Measurements from ENCODE around the gene GPR146.
A peak's percentile ranks its signal among the peaks of the same experiment; 100 is the strongest.

Gene GPR146

DNA sequence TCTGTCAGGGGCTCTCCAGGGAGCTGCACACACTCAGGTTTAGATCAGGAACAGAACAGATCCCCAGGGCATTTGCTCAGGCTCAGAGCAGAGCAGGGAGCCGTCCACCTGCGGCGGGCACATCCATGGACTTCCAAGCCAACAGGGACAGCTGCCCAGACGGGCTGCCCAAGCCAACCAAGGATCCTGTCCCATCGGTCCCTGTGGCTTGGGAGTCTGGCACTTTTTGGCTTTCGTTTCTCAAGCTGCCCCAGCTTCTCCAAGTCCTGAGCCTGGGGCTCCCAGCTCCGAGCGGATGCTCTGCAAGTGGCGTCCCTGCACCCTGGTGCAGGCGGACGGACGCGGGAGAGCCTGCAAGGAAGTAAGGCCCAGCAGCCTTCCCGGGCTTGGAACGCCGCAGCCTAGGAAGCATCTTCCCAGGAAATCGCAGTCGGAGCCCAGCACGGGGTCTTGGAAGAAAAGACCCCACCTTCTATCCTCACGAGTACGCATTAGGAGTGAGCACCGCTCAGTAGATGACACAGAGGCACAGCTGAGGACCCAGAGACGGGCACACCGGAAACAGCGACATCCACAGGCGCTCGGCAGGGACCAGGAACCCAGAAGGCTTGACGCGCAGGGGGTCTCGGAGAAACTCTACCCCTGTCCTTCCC lies 6.0 kb downstream of the GPR146 start:
- no peak for ATAC-seq (replicated peaks)
- peaks cover under 1% of the 10 kb centered on the region for H3K36me3 Mint-ChIP-seq (ENCODE audit: insufficient read depth)
- no peak overlapping the region for H3K27ac Mint-ChIP-seq
- no peaks in the 10 kb centered on the region for H3K27me3 Mint-ChIP-seq
- no peak overlapping the region for H3K4me3 Mint-ChIP-seq
- H3K9me3 Mint-ChIP-seq: no peaks in the 10 kb centered on the region
- DNase-seq: no peak
- peaks cover 9 to 40% of the 10 kb centered on the region in 2 donors for H3K4me1 Mint-ChIP-seq (ENCODE audit: low read depth in 2 of 2)

DNA sequence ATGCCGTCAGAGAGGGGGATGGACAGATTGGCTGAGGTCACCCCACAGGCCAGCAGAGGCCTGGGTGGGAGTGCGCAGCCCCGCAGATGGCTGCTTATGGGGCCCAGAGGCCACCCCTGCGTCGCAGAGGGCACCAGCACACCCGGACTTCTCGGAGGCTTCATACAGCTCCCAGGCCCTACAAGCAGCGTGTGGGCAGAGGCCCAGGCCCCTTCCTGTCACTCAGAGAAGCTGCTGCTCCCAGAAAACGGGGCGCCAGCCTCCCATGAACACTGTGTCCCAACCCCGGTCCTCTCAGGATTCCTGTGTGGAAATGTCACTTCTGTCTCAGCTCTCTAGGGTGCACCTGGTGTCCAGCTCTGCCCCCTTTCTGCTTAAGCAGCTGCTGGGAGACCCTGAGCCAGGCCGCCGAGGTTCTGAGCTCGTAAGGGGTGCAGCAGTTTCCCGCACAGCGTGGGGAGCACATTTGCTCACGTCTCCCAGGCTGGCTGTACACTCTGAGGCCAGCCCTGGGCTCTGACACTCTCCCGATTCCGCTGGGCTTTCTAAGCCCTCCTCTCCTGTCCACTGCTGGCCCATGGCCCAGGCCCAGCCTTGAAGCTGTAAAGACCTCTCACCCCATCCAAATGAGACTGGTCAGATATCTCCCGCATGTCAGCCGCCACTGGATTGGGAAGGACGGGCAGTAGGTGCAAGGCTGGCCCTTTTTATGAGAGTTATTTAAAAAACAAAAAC lies 6.8 kb downstream of the GPR146 start:
- Mint-ChIP-seq H3K27me3 (no peaks in the 10 kb centered on the region), H3K27ac (peak overlapping the region in 1 of 2 donors; percentile 29), H3K4me3 (no peak overlapping the region), H3K9me3 (no peaks in the 10 kb centered on the region), H3K36me3 (ENCODE audit: insufficient read depth) (no peaks in the 10 kb centered on the region), H3K4me1 (ENCODE audit: low read depth in 2 of 2) (peaks cover 4 to 33% of the 10 kb centered on the region in 2 donors)
- DNase-seq (no peak), ATAC-seq (replicated peaks) (no peak)

DNA sequence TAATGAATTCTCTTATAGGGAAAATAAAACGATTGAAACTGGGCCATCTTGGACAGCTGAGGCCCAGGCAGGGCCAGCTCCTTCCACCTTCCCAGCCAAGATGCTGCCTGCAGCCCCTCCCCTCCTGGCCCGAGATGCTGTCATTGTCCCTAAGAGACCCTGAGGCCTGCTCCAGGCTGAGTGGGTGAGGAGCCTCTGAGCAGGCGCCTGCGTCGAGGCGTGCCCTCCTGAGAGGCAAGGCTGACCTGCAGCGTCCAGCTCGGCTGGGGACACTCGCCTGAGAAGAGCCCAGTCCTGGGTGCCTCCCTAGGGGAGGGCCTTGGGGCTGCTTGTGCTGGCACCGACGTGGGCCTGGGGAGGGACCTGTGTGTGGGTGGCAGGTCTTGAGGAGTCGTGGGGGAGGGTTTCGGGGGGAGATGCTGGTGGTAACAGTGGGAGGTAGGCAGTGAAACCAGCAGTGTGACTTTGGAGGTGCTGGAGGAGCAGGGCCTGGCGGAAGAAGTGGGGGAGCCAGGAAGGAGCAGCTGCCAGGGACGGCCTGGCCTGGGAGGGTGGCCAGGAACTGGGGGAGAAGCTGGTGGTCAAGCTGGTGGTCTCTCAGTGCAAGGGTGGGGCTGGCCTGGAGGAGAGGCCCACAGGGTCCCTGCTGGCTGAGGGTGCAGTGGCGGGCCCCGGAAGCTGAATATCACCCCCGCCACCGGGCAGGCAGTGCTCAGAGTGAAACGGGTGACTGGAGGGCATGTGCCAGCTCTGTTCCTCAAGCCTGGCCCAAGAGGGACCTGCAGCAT lies 7.9 kb downstream of the GPR146 start:
- no peak for ATAC-seq (replicated peaks)
- no peaks in the 10 kb centered on the region for H3K27me3 Mint-ChIP-seq
- DNase-seq: no peak
- no peaks in the 10 kb centered on the region for H3K9me3 Mint-ChIP-seq
- H3K27ac Mint-ChIP-seq: no peak overlapping the region
- H3K36me3 Mint-ChIP-seq (ENCODE audit: insufficient read depth): no peaks in the 10 kb centered on the region
- peaks cover 0 to 25% of the 10 kb centered on the region in 2 donors for H3K4me1 Mint-ChIP-seq (ENCODE audit: low read depth in 2 of 2)
- H3K4me3 Mint-ChIP-seq: no peak overlapping the region

DNA sequence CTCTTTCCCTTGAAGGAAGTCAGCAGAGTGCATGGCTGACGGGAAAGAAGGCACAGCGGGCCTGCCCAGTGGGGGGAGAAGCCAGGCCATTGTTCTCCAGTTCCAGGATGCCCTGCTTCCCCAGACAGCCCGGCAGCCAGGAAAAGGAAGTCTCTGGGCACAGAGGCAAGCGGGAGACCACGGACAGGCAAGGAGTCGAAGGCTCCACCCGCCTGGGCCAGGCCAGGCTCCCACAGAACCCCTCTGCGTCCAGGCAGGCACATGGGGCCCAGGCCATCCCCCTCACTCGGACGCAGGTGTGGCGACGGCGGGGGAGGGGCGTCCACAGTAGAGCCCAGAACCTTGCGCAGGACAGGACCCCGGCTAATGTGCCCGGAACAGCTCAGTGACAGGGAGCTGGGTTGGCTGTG lies 8.7 kb downstream of the GPR146 start:
- DNase-seq: no peak
- H3K4me3 Mint-ChIP-seq: no peak overlapping the region

DNA sequence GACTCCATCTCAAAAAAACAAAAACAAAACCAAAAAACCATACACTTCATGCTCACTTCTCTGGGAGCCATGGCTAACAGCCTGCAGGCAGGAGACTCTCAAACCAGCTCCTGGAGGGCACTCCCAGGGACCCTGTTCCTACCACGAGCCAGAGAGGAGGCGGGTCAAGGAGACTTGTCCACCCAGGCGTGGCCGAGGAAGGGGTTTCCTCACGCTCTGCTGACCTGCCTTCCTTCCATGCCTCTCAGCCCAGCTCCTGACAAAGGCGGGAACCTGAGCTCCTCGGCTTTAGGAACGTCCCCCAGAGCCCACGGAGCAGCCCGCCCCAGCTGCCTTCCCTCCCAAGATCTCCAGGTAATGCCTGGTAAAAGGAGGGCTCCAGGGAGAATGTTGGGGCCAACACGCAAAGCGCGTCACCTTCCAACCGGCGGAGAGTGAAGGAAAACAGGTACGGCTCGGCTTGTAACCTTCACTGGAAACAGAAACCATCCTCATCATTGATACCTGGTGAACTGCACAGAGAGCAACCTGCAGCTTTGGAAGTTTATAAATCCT lies 9.5 kb downstream of the GPR146 start:
- Mint-ChIP-seq H3K36me3 (ENCODE audit: insufficient read depth) (peaks cover 3% of the 10 kb centered on the region), H3K27ac (no peak overlapping the region), H3K4me1 (ENCODE audit: low read depth in 2 of 2) (peaks cover 0 to 19% of the 10 kb centered on the region in 2 donors), H3K4me3 (no peak overlapping the region), H3K27me3 (no peaks in the 10 kb centered on the region), H3K9me3 (no peaks in the 10 kb centered on the region)
- DNase-seq: no peak
- no peak for ATAC-seq (replicated peaks)

More for the DNA sequence above, 8.7 kb downstream of the GPR146 start:
- Mint-ChIP-seq H3K36me3 (ENCODE audit: insufficient read depth) (no peaks in the 10 kb centered on the region), H3K27me3 (no peaks in the 10 kb centered on the region), H3K27ac (no peak overlapping the region), H3K9me3 (no peaks in the 10 kb centered on the region), H3K4me1 (ENCODE audit: low read depth in 2 of 2) (peaks cover 0 to 23% of the 10 kb centered on the region in 2 donors)
- ATAC-seq (replicated peaks): no peak

DNA sequence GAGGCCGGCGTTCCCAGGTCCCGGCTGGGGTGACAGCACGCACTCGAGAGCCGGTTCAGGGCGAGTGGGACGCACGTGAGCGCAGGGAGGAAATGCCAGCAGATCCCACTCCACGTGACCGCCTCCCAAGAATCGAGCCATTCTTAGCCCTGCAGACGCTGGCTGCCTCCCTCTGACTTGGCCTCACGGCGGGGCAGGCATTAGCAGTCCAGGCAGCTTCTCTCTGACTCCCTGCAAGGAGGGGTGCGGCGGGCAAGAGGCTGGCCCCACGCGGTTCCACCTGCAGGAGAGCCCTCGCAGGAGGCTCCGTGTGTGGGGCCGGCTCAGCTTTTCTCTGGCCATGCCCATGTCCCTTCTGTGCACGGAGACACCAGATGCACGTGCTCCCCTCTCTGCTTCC lies 10.1 kb downstream of the GPR146 start:
- ATAC-seq (replicated peaks) (no peak), DNase-seq (no peak)
- Mint-ChIP-seq H3K27ac (no peak overlapping the region), H3K4me1 (ENCODE audit: low read depth in 2 of 2) (peaks cover 0 to 17% of the 10 kb centered on the region in 2 donors), H3K36me3 (ENCODE audit: insufficient read depth) (peaks cover 3% of the 10 kb centered on the region), H3K9me3 (no peaks in the 10 kb centered on the region), H3K27me3 (no peaks in the 10 kb centered on the region), H3K4me3 (no peak overlapping the region)

DNA sequence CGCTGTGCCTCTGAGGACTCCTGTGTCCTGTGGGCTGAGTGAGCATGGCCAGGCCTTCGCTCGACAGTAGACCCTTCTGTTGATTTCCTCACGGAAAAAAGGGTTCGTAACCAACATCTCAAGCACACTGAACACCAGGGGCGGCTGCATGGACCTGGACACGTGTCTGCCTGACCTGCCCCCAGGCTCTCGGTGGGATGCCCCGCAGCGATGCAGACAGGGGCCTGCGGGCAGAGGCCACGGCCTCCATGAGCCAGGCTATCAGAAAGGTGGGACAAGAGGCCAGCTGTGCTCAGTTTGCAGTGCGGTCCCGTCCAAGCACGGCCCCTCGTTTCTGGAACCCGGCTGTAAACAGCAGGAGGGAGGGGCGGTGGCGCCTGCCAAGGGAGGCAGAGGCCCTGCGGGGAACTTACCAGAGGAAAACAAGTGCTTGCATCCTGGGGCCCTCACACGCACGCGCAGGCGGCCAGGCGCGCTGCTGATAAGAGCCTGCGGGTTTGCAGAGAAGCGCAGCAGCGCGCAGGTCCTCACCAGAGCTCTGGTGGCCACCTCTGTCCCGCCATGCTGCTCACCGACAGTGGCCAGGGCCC lies 10.6 kb downstream of the GPR146 start:
- no peaks in the 10 kb centered on the region for H3K27me3 Mint-ChIP-seq
- DNase-seq: no peak
- H3K36me3 Mint-ChIP-seq (ENCODE audit: insufficient read depth): peaks cover 3% of the 10 kb centered on the region
- no peaks in the 10 kb centered on the region for H3K9me3 Mint-ChIP-seq
- peaks cover 0 to 17% of the 10 kb centered on the region in 2 donors for H3K4me1 Mint-ChIP-seq (ENCODE audit: low read depth in 2 of 2)
- no peak overlapping the region for H3K4me3 Mint-ChIP-seq
- H3K27ac Mint-ChIP-seq: no peak overlapping the region
- ATAC-seq (replicated peaks): no peak

DNA sequence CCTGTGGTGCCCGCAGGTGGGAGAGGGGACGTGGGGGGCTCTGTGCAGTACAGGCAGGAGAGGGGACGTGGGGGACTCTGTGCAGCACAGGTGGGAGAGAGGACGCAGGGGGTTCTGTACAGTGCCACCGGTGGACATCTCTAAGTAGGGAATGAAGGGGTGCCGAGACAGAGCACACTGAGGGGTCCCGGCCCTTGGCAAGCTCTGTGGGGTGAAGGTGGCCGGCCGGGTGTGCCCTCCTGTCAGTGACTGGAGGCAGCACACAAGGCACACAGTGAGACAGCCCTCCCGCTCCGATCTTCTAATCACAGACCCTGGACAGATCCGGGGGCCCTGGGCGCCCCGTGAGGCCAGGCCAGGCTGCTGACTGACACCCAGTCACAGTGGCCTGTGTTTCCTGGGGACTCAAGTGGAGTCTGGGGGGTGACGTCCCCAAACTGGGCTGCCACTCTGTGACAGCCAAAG lies 11.2 kb downstream of the GPR146 start:
- DNase-seq (no peak), ATAC-seq (replicated peaks) (no peak)
- H3K27me3 Mint-ChIP-seq: no peaks in the 10 kb centered on the region
- H3K4me3 Mint-ChIP-seq: no peak overlapping the region
- peaks cover 3% of the 10 kb centered on the region for H3K36me3 Mint-ChIP-seq (ENCODE audit: insufficient read depth)
- no peak overlapping the region for H3K27ac Mint-ChIP-seq
- H3K9me3 Mint-ChIP-seq: no peaks in the 10 kb centered on the region
- peaks cover 0 to 17% of the 10 kb centered on the region in 2 donors for H3K4me1 Mint-ChIP-seq (ENCODE audit: low read depth in 2 of 2)

DNA sequence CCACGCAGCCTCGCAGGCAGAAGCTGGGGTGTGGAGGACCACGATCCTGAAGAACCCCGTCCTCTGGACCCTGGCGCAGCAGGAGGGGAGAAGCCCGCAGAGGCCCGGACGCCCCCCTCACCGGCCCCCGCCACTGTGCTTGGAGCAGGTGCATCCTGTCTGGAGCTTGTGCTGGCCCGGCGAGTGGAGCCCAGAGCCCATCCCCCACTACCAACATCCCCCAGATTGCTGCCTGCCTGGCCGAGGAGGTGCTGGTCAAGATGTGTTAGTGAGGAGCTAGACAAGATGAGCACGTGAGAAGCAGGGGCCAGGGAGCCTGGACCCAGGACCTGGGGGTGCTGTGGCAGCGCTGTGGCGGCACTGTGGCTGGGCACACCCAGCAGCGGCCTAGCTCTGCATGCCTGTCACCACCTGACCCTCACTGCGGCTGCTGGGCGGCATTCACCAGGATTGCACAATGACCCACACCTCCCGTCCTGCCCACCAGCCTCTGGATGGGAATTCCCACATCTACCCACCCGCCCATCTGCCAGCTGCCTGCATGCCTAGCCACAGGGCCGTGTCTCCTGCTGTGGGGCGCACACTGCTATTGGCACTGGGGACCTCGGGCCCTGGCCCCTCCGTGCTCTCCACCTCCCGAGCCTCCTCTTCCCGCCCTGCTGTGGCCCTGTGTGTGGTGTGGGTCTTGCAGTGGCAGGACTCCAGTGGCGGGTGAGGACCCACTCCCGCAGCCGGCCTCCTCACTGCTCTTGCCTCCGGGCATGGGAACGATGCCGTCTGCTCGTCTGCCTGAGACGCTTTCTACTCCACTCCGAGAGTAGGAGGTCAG lies 11.8 kb downstream of the GPR146 start:
- no peaks in the 10 kb centered on the region for H3K9me3 Mint-ChIP-seq
- peaks cover 3% of the 10 kb centered on the region for H3K36me3 Mint-ChIP-seq (ENCODE audit: insufficient read depth)
- no peak for DNase-seq
- no peak overlapping the region for H3K27ac Mint-ChIP-seq
- no peak for ATAC-seq (replicated peaks)
- H3K4me1 Mint-ChIP-seq (ENCODE audit: low read depth in 2 of 2): peaks cover 0 to 17% of the 10 kb centered on the region in 2 donors
- no peak overlapping the region for H3K4me3 Mint-ChIP-seq
- H3K27me3 Mint-ChIP-seq: no peaks in the 10 kb centered on the region

DNA sequence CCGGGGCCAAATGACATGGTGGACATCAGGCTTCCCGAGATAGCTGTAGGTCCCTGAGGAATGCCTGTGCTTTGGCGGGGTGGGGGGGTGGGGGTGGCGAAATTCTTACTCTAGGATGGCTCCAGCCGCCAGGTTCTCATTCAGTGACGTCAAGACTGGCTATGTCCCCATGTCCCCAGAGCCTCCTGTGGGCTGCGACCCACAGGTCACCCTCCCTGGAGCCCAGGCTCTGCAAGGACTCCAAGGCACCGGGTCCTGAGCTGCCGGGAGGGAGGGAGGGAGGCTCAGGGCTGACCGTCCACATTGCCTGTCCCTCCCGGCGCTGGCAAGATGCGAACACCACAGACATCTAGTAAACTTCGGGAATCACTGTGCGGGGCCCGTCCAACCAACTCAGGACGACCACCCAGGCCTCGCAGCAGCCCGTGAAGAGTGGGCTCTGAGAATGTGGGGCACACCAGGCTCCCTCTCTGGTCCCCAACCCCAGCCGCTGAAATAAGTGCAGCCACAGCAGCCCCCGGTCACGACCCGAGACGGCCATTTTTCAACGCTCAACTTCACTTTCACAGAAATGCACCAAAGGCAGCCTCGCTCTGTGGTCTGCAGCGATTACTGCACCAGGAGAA lies 12.6 kb downstream of the GPR146 start:
- Mint-ChIP-seq H3K27ac (no peak overlapping the region), H3K4me3 (no peak overlapping the region), H3K27me3 (no peaks in the 10 kb centered on the region), H3K9me3 (no peaks in the 10 kb centered on the region), H3K36me3 (ENCODE audit: insufficient read depth) (peaks cover 3% of the 10 kb centered on the region), H3K4me1 (ENCODE audit: low read depth in 2 of 2) (peaks cover 0 to 20% of the 10 kb centered on the region in 2 donors)
- no peak for DNase-seq
- no peak for ATAC-seq (replicated peaks)

DNA sequence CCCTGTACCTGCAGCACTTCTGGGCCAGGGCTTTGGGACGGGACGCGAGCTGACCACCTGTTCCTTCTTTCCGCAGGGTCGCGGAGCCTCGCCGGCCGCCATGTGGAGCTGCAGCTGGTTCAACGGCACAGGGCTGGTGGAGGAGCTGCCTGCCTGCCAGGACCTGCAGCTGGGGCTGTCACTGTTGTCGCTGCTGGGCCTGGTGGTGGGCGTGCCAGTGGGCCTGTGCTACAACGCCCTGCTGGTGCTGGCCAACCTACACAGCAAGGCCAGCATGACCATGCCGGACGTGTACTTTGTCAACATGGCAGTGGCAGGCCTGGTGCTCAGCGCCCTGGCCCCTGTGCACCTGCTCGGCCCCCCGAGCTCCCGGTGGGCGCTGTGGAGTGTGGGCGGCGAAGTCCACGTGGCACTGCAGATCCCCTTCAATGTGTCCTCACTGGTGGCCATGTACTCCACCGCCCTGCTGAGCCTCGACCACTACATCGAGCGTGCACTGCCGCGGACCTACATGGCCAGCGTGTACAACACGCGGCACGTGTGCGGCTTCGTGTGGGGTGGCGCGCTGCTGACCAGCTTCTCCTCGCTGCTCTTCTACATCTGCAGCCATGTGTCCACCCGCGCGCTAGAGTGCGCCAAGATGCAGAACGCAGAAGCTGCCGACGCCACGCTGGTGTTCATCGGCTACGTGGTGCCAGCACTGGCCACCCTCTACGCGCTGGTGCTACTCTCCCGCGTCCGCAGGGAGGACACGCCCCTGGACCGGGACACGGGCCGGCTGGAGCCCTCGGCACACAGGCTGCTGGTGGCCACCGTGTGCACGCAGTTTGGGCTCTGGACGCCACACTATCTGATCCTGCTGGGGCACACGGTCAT lies 13.3 kb downstream of the GPR146 start:
- no peak for ATAC-seq (replicated peaks)
- Mint-ChIP-seq H3K9me3 (no peaks in the 10 kb centered on the region), H3K36me3 (ENCODE audit: insufficient read depth) (peaks cover 3% of the 10 kb centered on the region), H3K4me1 (ENCODE audit: low read depth in 2 of 2) (peaks cover 0 to 19% of the 10 kb centered on the region in 2 donors), H3K4me3 (no peak overlapping the region), H3K27me3 (no peaks in the 10 kb centered on the region), H3K27ac (no peak overlapping the region)
- no peak for DNase-seq
